AG09319 (cell line): Measurements from ENCODE around the gene GPR17.

Experiments used
- DNase-seq: peaks from one replicate; pipeline ENCODE4 v3.0.0-alpha.2; 2010; ENCODE audit warnings: low read depth; ENCODE audit errors: extremely low read depth
- CTCF ChIP-seq: IDR thresholded peaks from 2 replicates; pipeline ENCODE4 v1.5.1; 2011; ENCODE audit warnings: low read depth, mild to moderate bottlenecking, inconsistent platforms, low read length, moderate library complexity

GPR17 gene

GRCh38 chr2:127631997-127632581 is 13.9 kb upstream of the GPR17 start:
- no peak for TF ChIP-seq CTCF
- DNase-seq = no peak

- no peak for TF ChIP-seq CTCF
- DNase-seq = no peak
Observed at GRCh38 chr2:127632592-127633489, 13.1 kb upstream of the GPR17 start.

- TF ChIP-seq CTCF = no peak
- no peak for DNase-seq
Observed at GRCh38 chr2:127633556-127634065, 12.3 kb upstream of the GPR17 start.

GRCh38 chr2:127634066-127634617 is 11.8 kb upstream of the GPR17 start:
- no peak for TF ChIP-seq CTCF
- DNase-seq = no peak

GRCh38 chr2:127634626-127635379 is 11.2 kb upstream of the GPR17 start:
- no peak for TF ChIP-seq CTCF
- no peak for DNase-seq

- no peak for TF ChIP-seq CTCF
Observed at GRCh38 chr2:127635380-127636237, 10.3 kb upstream of the GPR17 start.

More at GRCh38 chr2:127635380-127636237, 10.3 kb upstream of the GPR17 start:
- no peak for DNase-seq
